Measurements from ENCODE around the gene GALNTL6.
A peak's percentile ranks its signal among the peaks of the same experiment; 100 is the strongest.

The GALNTL6 gene

GRCh38 chr4:173046818-173047217 lies 1233.6 kb downstream of the GALNTL6 start:
- no peak for DNase-seq

DNA sequence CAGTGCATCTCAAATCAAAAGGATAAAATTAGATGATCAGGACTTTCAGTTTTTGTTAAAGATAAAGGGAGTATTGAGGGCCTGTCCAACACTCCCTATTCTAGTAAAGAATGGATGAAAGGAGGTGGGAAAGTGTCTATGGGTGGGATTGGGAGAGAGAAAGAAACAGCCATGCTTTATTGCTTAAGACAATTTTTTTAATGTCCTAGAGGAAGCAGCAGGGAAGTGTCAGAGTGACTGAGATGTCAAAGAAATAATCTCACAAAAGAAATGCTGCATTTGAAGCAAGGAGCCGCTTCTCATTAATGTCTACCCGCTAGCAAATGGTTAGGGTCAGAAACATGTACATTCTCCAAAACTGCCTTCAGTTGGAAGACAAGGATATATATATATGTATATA lies 1238.0 kb downstream of the GALNTL6 start:
- no peak for DNase-seq

- DNase-seq: no peak
These were observed 1238.5 kb downstream of the GALNTL6 start for GRCh38 chr4:173051716-173052115.

DNA sequence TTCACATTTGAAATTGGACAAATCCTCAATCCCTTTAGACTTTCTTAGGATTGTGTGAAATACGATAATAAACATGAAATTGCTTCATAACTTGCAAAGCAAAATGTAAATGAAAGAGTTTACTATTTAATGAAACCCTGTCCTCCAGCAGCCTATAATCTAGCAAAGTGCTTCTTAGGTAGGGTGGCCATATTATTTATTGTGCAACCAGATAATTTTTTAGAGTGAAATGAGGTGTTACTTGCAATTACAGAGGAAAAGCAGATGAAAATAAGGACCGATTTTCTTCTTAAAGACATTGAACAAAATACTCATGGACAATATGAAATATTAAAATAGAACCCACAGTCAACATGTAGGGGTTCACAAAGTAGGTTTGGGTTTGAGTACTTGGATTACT lies 1239.2 kb downstream of the GALNTL6 start:
- no peak for DNase-seq

GRCh38 chr4:173056271-173056670 lies 1243.1 kb downstream of the GALNTL6 start:
- DNase-seq: no peak

DNA sequence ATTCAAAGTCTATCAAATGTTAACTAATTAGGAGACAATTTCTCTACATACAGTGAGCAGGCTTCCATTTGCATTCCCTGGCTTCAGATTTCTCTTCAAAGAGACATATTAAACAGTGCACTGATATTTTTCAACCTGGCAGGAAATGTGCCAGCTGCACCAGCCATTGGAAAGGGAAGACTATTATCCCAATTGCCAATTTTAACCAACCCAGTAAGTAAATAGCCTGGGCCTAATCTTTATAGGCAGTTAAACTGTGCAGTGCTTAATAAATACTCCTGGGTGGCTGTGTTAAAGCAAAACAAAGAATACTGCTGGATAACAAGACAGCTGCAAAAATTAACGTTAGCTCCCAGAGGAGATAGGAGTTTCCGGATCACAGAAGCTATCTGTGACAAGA lies 1243.5 kb downstream of the GALNTL6 start:
- DNase-seq: no peak

DNA sequence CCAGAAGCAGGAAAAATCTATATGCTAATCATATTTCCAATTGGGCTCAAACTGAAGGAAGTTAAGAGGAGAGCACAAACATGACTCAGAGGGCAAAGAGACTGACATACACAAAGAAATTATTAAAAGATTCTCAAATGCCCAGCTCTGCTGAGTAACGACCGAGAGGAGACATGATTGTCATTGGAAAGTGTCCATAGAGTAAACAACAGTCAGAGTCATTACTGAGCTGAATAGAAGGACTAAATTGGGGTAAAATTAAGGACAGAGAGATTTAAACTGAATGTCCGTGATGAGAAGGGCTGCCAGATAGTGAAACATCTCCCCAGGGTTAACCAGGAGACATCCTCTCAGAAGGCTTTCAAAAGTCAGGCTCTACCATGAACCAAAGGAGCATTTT lies 1244.2 kb downstream of the GALNTL6 start:
- no peak for DNase-seq

DNA sequence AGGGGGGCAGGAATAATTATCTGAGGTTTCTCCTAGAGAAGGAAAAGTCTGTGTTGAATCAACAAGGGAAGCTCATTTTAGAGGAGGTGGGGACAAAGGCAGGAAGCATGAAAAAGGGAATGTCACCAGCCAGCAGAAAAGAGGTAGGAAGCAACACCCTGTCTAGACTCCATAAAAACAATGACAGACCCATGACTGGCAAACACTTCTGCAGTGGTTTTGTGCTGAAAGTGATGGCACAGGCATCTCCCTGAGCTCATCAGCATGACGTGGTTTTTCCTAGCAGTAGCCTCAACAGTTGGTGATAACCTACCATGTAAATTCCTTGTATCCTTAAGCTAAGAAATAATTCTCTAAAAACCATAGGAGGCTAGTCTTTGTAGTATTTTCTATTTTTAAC lies 1244.7 kb downstream of the GALNTL6 start:
- DNase-seq: peak; percentile 23

GRCh38 chr4:173061160-173061559 lies 1248.0 kb downstream of the GALNTL6 start:
- no peak for DNase-seq

GRCh38 chr4:173073939-173074500 lies 1260.8 kb downstream of the GALNTL6 start:
- no peak for DNase-seq

- DNase-seq: peak; percentile 22
These were observed 1261.3 kb downstream of the GALNTL6 start for GRCh38 chr4:173074501-173074946.

GRCh38 chr4:173076903-173077634 lies 1263.9 kb downstream of the GALNTL6 start:
- DNase-seq: no peak

DNA sequence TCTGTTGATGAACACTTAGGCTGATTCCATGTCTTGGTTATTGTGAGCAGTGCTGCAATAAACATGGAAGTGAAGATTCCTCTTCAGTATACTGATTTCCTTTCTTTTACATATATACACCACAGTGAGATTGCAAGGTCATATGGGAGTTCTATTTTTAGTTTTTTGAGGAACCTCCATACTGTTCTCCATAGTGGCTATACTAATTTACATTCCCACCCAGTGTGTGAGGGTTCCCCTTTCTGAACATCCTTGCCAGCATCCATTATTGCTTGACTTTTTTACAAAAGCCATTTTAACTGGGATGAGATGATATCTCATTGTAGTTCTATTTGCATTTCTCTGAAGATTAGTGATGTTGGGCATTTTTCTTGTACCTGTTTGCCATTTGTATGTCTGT lies 1274.9 kb downstream of the GALNTL6 start:
- DNase-seq: peak; percentile 30

Data from OCI-M1 (cell line).